SK-N-SH (cell line): ENCODE data around the gene PEAK1.

ENCODE experiments used
- EP300 ChIP-seq, 2 experiments: IDR thresholded peaks; 2 replicates each; pipeline versions ENCODE4 v1.4.0 to v1.6.1; 2012; ENCODE audit warnings: borderline replicate concordance in 1 of 2, low read depth in 1 of 2, low read length in 1 of 2
- MXI1 ChIP-seq: IDR thresholded peaks from 2 replicates; pipeline ENCODE4 v1.6.1; 2012; ENCODE audit warnings: mild to moderate bottlenecking, low read depth, low read length, improper control_type of control experiment
- RAD21 ChIP-seq: IDR thresholded peaks from 2 replicates; pipeline ENCODE4 v1.6.1; 2012; ENCODE audit warnings: mild to moderate bottlenecking, low read length
- REST ChIP-seq: IDR thresholded peaks from 2 replicates; pipeline ENCODE4 v1.6.1; 2012; ENCODE audit warnings: mild to moderate bottlenecking, low read depth, low read length, moderate library complexity

DNA sequence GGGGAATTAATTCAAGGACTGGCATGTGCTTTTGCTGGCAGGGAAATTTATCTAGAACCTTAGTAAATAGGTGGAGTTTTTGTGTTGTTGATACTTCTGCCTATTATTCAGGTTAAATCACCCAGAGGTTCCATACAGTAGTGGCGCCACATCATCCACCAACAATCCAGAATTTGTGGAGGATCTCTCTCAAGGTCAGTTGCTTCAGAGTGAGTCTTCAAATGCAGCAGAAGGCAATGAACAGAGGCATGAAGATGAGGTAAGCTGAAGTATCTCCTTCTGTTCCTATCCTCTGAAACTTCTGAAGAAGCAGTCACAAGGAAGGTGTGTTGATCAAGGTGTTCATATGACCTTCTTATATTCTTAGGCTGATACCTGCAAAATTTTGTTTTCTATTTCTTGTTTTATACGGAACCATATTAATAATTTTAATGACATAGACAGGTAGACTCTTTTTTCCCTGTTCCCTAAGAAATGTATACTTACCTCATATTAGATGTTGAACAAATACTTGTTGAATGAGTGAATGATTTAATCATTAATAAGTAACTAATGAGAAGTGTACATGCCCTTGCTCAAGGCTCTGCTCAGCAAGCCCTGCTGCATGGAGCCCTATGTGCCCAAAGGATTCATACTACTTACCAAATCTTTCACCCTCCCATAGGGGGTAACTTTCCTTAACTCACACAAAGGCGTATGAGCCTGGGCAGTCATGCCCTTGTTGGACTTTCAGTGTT lies 44.4 kb upstream of the PEAK1 start:
- no peak for TF ChIP-seq RAD21
- TF ChIP-seq MXI1: no peak
- no peak for TF ChIP-seq EP300 (IDR thresholded peaks at IDR 0.05; ENCODE audit: borderline replicate concordance in 1 of 2, low read depth in 1 of 2, low read length in 1 of 2)
- no peak for TF ChIP-seq REST
